ENCODE results near the gene TAS1R1.

The TAS1R1 gene

GRCh38 chr1:6554907-6555778 lies at the start of gene TAS1R1:
Gene TAS1R1 (plus strand): TSS chr1:6555307. CDS start chr1:6555374, 67 bp downstream.
- DNase-seq = no peak

DNA sequence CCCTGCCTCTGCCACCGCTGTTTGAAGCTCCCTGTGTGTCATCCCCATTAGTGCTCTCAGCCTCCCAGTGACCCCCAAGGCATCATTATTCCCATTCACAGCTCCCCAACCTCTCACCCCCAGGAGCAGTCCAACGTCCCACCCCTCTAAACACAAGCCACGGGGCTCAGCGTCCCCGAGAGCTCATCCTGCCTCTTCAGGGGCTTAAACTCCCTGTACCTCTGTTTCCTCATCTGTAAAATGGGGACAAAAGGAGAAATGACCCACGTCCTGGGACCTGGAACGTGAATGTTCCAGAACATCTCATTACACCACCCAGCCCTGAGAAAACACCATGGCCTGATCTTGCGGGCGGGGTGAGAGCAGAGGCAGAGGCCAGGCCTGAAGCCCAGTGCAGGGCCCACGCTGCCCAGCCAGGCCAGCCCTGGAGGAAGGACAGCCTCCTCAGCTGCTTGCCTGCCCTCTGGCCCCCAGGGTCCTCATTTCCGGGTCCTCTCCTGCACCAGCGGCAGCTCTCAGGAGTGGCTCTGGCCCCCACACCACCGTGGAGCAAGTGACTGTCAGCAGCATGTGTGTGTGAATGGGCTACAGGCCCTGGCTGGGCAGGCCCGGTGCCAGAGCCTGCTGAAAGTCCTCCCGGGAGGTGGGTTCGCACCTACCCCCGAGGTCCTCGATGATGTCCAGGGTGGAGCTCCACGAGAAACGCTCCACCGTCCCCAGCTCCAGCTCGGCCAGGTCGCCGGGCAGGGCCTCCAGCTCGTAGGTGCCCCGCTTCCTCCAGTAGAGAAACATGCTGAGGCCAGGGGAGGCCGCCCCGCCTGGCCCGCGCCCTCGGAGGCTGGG lies 49.5 kb upstream of the TAS1R1 start:
- no peak for DNase-seq

DNA sequence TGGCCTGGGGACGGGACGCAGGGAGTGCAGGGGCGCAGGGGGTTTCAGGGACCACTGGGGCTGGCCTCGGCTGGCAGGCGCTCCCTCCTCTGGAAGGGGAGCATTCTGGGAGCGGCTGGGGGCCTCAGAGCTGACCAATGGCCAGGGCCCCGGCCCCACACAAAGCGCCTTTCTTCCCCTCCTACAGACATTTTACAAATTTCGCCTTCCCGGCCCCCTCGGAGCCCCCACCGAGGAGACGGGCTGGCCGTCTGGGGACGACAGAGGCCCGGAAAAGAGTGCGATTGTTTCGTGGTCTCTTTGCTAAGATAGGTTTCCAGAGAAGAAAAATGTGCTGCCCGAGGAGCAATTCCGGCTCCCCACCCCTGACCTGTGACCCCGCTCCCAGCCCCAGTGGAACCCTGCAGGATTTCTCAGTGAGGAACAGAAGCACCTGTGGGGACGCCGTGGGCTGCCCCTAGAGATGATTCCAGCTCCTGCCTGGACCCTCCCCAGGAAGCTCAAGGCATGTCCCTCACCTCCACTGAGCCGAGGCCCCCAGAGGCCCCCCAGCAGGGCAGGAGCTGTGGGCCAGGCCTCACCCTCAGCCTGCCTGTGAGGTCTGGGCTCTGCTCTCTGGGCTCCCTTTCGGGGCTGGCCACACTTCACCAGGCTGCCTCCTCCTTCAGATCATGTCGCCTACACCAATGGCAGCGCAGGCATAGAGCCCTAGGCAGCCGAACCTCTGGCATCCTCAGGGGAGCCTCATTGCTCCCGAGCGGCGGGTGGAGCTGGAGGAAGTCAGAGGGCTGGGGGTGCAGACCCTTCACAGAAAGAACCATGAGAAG lies 48.7 kb upstream of the TAS1R1 start:
- no peak for DNase-seq

GRCh38 chr1:6507037-6507428 lies 48.1 kb upstream of the TAS1R1 start:
- no peak for DNase-seq

GRCh38 chr1:6507461-6507911 lies 47.6 kb upstream of the TAS1R1 start:
- DNase-seq = no peak

GRCh38 chr1:6508154-6508815 lies 46.8 kb upstream of the TAS1R1 start:
- DNase-seq = no peak

DNA sequence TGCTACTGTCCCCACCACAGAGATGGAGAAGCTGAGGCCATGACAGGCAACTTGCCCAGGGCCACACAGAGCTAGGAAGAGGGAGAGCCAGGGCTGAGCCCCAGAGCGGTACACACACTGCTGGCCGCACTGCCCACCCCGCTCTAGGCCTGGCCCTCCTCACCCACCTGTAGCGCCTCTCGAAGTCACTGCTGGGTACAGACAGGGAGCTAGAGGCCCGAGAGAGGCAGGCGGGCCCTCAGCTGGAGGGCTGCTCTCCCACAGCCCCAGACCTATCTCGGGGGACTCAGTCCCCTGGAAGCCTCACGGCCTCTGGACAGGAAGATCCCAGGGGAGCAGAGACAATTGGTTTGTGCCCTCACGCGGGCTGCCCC lies 46.3 kb upstream of the TAS1R1 start:
- DNase-seq = no peak

DNA sequence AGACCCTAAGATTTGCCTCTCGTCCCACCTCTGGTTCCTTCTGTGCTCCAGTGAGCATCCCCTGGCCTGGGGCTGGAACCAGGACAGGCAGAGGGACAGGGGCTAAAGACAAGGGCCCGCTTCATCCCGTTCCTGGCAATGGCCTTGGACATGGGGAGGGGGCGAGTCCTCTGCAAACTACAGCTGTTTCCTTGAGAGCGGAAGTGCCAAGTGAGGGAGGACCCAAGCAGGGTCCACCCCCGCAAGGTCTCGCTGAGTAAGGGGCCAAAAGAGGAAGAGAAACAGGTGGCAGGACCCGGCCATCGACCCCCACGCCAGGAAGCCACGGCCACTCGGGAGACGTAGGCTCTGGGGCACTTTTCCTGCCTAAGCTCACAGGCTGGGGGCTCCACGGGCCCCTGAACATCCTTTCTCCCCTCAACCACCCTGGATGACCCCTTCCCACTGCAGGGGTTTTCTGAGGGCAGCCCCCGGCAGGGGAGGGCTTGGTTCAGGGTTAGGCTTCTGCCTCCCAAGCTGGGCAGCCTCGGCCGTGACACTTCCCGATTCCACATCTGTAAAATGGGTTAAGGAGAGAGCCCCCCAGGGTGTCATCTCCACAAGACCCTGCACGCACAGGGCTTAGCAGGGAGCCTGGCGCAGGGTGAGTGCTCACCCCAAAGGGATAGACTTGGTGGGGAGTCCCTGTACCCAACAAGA lies 45.7 kb upstream of the TAS1R1 start:
- DNase-seq = no peak

- no peak for DNase-seq
Measured at GRCh38 chr1:6509919-6510291, 45.2 kb upstream of the TAS1R1 start.

GRCh38 chr1:6510493-6510892 lies 44.6 kb upstream of the TAS1R1 start:
- no peak for DNase-seq

DNA sequence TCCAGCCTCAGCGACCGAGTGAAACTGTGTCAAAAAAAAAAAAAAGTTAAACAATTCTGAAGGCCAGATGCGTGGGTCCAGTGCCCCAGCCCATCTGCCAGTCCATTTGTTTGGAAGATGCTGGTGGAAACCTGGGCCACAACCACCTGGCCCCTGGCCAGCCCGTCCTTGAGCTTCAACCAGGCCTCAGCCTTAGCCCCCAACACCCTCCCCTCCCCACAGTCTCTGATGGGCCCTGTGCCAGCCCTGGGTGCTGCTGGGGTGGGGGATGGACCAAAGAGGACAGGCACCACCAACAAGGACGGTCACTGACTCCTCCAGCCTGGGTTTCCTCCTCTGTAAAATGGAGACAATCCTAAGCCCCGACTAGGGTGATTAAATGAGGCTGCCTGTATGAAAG lies 44.1 kb upstream of the TAS1R1 start:
- DNase-seq = no peak

DNA sequence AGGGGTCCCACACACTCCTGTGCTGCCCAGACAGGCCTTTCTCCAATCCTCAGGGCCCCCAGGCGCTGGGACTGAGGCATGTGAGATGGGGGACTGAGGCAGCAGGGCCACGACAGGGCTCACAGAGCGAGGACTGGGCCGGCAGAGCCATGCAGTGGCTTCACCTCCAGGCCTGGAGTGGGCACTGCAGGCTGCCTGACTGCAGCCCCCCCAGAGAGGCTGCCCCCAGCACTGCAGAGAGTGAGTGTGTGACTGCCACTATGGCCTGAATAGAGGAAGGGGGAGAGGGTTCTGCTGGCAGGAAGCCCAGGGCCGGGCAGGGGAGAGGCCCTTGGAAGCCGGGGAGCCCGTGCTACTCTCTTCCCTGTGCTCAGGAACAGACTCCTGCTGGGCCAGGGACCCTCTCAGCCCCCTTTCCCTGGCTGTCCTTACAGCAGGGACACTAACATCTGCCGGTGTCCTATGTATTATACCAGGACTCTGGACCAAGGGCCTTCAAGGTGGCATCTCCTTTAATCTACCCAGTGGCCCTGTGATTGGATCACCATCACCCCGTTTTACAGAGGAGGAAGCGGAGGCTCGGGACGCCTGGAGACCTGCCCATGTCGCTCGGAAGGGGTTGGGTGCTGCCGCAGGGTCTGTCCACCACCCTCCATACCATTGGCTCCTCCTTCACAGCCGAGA lies 43.4 kb upstream of the TAS1R1 start:
- no peak for DNase-seq

DNA sequence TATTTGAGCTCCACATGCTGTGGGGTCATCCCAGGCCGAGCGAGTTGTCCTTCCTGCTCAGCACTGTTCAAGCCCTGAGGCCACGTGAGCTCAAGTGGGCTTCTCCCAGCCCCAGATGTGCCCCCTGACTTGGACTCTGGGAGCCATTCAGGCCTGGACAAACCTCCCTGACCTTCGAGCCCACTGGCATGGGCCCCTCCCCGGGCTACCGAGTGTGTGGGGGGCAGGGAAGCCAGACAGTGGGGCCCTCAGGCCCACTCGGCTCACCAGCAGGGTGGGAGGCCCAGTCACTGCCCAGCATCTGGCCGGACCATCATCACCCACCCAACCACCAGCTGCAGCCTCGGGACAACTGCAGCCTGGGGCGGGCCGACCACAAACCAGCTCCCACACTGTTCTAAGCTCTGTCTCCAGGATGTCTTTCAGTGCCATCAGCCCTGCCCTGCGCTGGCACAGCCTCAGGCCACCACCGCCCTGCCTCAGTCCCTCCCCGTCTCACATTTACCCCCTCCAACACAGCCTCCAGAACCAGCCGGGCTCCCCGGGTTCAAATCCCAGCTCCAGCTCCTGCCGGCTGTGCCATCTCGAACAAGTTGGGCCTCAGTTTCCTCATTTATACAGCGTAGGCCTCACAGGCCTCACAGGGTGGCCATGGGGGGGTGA lies 42.7 kb upstream of the TAS1R1 start:
- DNase-seq = no peak

DNA sequence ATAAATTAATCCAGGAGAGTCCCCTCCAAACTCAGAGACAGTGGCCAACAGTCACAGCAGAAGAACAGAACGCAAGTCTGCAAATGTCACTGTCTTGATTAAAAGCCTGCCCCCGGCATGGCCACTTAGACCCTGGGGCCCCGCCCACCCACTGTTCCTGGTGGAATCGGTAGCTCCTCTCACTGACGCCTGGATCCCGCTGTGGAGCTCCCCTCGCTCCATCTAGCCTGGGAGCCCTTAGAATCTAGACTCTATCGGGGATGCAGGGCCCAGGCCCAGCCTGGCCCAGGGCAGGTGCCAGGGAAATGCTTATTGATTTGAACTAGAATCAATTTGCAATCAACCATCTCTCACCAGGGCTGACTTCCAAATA lies 42.2 kb upstream of the TAS1R1 start:
- DNase-seq = no peak

DNA sequence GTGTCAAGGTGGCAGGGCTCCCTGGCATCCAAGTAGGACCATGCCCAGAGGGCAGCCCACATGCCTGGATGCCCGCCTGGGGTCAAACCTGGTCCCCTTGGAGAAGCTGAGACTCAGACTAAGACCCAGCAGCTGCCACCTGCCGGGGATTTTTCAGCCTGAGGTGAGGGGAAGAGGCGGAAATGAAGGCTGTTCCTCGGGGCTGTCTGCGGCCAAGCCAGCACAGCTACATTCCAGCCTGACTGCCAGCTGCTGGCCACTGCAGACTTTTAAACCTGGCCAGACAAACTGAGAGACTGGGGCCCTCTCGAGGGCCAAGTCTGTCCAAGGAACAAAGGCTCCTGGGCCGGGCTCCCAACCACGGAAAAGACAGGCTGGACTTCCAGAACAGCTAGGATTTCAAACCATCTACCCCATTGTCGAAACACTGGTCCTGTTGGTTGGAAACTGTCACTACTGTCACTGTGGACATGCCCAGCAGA lies 41.7 kb upstream of the TAS1R1 start:
- DNase-seq = no peak

DNA sequence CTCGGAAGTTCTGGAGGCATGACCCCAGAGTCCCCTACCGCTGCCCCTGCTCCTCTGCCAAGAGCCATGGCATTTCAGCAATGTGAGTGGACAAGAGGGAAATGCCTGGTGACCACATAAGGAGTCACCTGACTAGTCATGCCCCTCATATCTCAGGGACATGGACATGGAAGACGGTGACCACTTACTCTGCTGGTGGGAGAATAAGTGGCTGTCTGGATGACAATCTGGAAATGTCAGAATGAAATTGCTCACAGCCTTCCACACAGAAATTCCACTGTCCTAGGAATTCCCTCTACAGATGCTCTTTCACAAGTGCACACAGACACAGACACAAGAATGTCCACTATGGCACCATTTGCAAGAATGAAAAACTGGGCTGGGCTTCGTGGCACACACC lies 39.3 kb upstream of the TAS1R1 start:
- no peak for DNase-seq

DNA sequence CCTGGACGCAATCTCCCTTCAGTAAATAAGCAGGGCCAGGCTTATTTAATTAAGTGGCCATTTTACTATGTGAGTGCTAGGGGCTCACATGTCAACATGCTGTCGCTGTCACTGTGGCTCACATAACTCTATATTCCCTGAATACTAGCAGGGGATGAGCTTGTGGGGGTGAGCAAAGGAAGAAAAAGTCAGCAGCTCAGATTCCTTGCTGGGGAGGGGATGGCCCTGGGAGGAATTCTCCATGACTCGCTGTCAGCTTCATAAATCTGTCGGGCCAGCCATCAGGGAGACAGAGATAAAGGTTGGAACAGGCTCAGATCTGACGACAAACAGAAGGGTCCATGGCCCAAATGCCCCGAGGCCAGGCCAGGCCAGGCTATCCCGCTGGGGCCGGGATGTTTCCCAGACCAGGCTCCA lies 37.7 kb upstream of the TAS1R1 start:
- DNase-seq = peak; percentile 31

GRCh38 chr1:6519491-6519934 lies 35.6 kb upstream of the TAS1R1 start:
- no peak for DNase-seq

GRCh38 chr1:6519935-6520671 lies 35.0 kb upstream of the TAS1R1 start:
- no peak for DNase-seq

DNA sequence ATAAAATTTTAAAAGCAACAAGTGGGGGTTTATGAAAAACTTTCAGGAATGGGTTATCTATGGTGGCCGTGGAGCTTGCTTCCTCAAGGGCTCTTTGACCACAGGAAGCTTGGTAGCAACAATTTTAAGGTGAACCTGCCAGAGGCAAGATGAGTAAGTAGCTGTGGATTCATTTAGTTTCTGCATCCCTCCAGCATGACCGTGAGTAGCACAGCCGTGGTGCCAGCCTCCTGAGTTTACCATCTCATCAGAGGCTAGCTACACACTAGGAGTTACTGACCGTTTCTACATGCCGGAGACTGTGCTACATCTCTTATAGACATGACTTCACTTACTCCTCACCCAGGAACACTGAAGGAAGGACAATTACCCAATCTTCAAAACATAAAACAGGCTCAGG lies 33.6 kb upstream of the TAS1R1 start:
- DNase-seq = no peak
